ENCODE data around the gene JOSD2.
A peak's percentile ranks its signal among the peaks of the same experiment; 100 is the strongest.

Gene JOSD2

GRCh38 chr19:50493171-50493570 lies 17.8 kb downstream of the JOSD2 start:
- no peak for DNase-seq

- no peak for DNase-seq
Measured at GRCh38 chr19:50492303-50493052, 18.5 kb downstream of the JOSD2 start.

- DNase-seq: no peak
Measured at GRCh38 chr19:50490991-50491472, 20.0 kb downstream of the JOSD2 start.

- no peak for DNase-seq
Measured at GRCh38 chr19:50490411-50490811, 20.6 kb downstream of the JOSD2 start.

GRCh38 chr19:50489461-50490011 lies 21.5 kb downstream of the JOSD2 start:
- no peak for DNase-seq

GRCh38 chr19:50488389-50489194 lies 22.4 kb downstream of the JOSD2 start:
- DNase-seq: no peak

GRCh38 chr19:50486823-50487515 lies 24.0 kb downstream of the JOSD2 start:
- DNase-seq: peak; percentile 2

GRCh38 chr19:50485284-50485955 lies 25.6 kb downstream of the JOSD2 start:
- DNase-seq: no peak

- DNase-seq: no peak
Measured at GRCh38 chr19:50482916-50483315, 28.1 kb downstream of the JOSD2 start.

GRCh38 chr19:50482271-50482855 lies 28.6 kb downstream of the JOSD2 start:
- DNase-seq: no peak

GRCh38 chr19:50481351-50482149 lies 29.4 kb downstream of the JOSD2 start:
- DNase-seq: no peak

GRCh38 chr19:50480281-50481111 lies 30.5 kb downstream of the JOSD2 start:
- DNase-seq: no peak

GRCh38 chr19:50479761-50480251 lies 31.2 kb downstream of the JOSD2 start:
- no peak for DNase-seq

- DNase-seq: no peak
Measured at GRCh38 chr19:50478901-50479715, 31.9 kb downstream of the JOSD2 start.

GRCh38 chr19:50477751-50478515 lies 33.1 kb downstream of the JOSD2 start:
- no peak for DNase-seq

- no peak for DNase-seq
Measured at GRCh38 chr19:50476907-50477238, 34.1 kb downstream of the JOSD2 start.

GRCh38 chr19:50476224-50476906 lies 34.6 kb downstream of the JOSD2 start, which contains the start of the genes EMC10 and GARIN5A:
TSS of gene EMC10 (plus strand) at chr19:50476507. CDS start at chr19:50476545, 38 bp downstream.
TSS of gene GARIN5A (minus strand) at chr19:50476848. CDS start at chr19:50476388, 460 bp downstream.
- peak; percentile 88 for DNase-seq

All from kidney glomerular epithelial cell (primary cell).